GM21515 (cell line): ENCODE measurements around the gene SUDS3.

ENCODE experiments used
- ATAC-seq: cut with Tn5 transposase; IDR thresholded peaks from one replicate; pipeline ENCODE4 v1.9.1; 2021; ENCODE audit not compliant: unreplicated experiment

Gene SUDS3

DNA sequence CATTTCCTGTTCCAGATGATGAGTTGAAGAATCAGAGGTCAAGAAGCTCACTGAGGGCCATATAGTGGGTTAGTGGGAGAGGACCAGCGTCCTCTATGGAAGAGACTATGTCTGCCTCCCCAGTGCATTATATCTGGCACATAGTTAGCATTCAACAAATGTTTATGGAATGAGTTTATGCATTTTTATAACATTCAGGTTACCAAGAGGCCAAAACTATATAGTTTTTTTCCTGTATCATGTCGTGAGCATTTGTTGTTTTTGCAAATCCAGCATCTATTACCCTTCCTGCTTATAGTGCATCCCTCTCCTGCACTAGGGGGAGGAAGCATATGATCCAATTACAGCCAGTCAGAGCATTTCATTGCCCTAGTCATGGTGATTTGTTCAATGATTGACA, 60.6 kb downstream of the SUDS3 start:
- no peak for ATAC-seq

DNA sequence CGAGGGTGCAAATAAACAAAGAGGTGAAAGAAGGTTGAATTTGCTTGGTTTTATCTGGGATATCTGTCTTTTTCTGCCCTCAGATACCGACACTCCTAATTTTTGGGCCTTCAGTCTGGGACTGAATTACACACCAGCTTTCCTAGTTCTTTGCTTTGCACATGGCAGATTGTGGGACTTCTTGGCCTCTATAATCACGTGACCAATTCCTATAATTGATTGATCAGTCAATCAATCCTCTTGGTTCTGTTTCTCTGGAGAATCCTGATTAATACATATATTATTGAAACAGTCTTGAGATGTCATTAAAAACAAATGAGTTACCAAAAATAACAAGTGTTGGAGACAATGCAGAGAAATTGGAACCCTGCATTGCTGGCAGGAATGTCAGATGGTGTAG, 62.7 kb downstream of the SUDS3 start:
- ATAC-seq, result no peak

DNA sequence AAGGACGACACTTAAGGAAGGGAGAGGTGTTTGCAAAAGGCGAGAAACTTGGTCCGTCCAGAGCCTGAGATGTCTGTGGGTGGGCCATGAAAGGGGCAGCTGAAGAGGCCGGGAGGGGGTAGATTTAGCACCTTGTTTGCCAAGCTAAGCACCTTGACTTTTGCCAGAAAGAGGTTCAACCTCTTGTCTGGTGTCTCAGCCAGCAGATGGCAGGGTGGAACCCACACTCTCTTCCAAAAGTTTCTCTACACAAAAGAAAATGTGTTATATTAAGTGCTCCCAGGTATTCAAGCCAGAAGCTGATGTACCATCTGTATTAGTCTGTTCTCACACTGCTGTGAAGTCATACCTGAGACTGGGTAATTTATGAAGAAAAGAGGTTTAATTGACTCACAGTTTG, 69.9 kb downstream of the SUDS3 start:
- ATAC-seq, result no peak

DNA sequence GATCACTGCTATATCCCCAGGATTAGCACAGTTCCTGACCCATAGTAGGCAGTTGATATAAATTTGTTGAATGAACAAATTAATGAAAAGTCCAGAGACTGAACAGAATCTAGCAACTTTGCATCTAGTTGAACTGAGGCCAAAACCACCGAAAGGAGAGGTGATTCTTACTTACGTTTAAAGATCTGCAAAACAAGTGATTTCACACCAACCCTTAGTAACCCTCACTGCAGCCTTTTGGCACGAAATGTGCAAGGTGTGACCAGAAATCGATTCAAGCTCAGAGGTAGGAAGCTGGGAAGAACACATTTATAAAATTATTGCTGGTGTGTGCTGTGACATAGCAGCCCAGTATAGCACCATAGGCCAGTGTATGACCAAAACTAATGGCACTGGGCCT, 70.8 kb downstream of the SUDS3 start:
- no peak for ATAC-seq

DNA sequence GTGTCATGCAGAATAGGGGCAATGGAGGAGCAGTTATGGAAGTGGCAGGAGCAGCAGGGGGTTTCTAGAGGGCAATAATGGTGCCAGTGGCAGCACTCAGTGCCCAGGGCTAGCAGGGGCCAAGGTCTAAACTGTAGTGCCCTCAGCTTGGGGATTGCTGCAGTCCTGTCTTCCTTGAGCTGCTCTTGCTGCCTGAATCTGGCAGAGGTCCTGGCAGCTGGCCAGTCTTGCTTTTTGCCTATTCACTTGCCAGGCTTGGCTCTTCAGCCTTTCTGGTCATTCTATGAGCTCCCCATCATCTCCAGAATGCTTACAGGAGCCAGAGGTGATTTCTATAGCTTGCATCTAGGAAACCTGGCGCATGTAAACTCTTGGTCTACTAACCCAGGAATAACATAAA, 72.0 kb downstream of the SUDS3 start:
- ATAC-seq, result no peak

DNA sequence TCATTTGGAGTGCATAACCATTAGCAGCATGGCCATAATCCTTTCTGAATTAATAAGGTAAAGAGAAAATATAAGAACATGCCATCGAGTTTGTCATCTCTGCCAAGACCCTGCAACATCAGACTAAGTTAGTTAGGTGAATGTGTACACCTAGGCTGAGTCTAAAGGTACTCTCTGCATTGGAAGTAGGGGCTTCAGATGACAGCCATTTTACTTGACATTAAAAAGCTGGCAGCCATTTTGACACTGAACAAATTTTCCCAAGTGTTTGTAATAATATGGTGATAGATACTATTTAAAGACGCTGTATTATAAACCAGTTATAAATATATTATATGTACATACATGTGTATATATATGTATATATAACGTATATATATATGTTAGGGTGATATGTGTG, 79.0 kb downstream of the SUDS3 start:
- no peak for ATAC-seq

DNA sequence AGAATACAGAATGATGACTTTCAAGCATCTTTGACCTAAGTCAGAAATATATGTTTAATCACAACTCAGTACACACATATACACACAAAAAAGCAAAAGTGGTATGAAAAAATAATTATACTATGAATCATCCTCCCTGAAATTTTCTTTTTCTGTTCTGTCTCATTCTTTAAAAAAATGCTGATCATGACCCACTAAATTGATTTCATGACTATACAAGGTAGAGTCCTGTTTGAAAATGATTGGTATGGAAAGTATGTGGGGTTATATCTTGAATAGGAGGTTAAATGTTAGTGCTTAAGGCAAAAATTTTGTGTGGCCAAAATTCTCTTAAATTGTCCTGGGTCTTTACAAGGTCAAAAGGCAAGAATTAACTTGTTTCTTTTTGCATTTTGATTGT, 80.4 kb downstream of the SUDS3 start:
- ATAC-seq, result no peak

DNA sequence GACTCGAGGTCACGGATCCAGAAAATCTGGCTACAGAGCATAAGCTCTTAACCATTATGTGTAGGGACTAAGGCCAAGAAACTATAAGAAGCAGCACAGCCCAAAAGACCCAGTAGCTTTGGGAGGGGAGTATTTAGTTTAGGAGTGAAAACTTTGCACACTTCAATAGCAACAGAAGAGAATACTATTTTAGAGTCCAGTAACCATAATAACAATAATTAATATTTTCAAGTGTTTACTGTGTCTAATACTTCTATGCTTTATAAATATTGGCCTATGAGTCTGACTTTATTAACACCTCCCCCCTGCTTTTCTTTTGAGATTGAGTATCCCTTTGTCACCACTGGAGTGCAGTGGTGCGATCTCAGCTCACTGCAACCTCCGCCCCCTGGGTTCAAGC, 82.8 kb downstream of the SUDS3 start:
- no peak for ATAC-seq

DNA sequence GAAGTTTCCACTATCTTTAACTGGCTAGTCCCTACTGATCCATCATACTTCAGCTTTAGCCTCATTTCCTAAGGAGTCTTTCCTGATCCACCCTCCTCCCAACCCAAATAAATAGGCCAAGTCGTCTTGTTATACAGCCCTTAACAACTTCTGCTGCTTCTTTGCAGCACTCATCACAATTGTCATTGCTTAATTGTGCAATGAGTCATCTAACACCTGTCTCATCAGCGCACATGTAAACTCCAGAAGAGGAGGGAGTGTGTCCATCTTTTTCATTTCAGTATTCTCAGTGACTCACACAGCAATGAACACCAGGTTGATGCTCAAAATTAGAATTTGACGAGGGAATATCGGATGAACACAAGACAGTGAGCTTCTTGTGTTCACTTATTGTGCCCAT, 87.3 kb downstream of the SUDS3 start:
- ATAC-seq, result no peak

DNA sequence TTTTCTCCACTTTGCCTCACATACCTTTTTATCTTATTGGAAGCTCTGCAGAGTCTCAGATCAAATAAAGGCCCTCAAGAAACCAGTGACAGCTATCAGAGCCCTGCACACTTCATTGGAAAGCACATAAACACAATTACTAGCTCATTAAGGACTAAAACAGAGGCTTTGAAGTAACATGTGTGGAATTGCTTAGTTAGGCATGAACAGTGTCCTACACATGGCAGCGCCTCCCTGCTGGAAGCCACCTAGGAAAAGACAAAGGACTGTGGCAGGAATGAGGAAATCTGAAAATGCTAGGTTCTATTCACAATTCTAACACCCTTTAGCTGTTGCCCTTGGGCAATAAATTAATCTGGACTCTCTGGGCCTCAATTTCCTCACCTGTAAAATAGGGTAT, 89.4 kb downstream of the SUDS3 start:
- no peak for ATAC-seq
